Umbilical cord (tissue), 2 donors: ENCODE results near the gene DRD2. TPM values are rescaled to one million over a fixed set of nuclear protein-coding genes. Genes with fewer than 3 reads are reported as not detected.
A peak's percentile ranks its signal among the peaks of the same experiment; 100 is the strongest.

ENCODE experiments used
- DNase-seq: peaks from one replicate; pipeline ENCODE4 v3.0.0-alpha.2; 2015; ENCODE audit warnings: low spot score
- total RNA-seq: library from RNA; depleted of rRNA; stranded (reverse); fragments of >200 nt; gene quantifications from one replicate; pipeline ENCODE4 v1.2.3, GENCODE V29; 2014; ENCODE audit warnings: low replicate concordance; ENCODE audit not compliant: insufficient read depth

The DRD2 gene
- total RNA-seq, 1 donor from 2014 or later, result 3.4 TPM

- DNase-seq, result peak; percentile 64
These were observed 102.9 kb downstream of the DRD2 start for GRCh38 chr11:113372309-113372708.

- DNase-seq, result no peak
These were observed 104.6 kb downstream of the DRD2 start for GRCh38 chr11:113370634-113371033.

- no peak for DNase-seq
These were observed 105.8 kb downstream of the DRD2 start for GRCh38 chr11:113369411-113369810.

- no peak for DNase-seq
These were observed 109.3 kb downstream of the DRD2 start for GRCh38 chr11:113365895-113366294.

GRCh38 chr11:113363996-113364641 lies 111.1 kb downstream of the DRD2 start:
- DNase-seq, result no peak

GRCh38 chr11:113363406-113363805 lies 111.8 kb downstream of the DRD2 start:
- no peak for DNase-seq

Other genes starting within 250 kb of the DRD2 start
- 2.6 TPM for gene TTC12, start 160.8 kb downstream of the DRD2 start, total RNA-seq
- 0.48 TPM for gene ANKK1, start 87.6 kb downstream of the DRD2 start, total RNA-seq
- not detected for gene TMPRSS5, start 230.9 kb upstream of the DRD2 start, total RNA-seq